ENCODE measurements around the gene ECE1.
A peak's percentile ranks its signal among the peaks of the same experiment; 100 is the strongest.

ECE1 gene

DNA sequence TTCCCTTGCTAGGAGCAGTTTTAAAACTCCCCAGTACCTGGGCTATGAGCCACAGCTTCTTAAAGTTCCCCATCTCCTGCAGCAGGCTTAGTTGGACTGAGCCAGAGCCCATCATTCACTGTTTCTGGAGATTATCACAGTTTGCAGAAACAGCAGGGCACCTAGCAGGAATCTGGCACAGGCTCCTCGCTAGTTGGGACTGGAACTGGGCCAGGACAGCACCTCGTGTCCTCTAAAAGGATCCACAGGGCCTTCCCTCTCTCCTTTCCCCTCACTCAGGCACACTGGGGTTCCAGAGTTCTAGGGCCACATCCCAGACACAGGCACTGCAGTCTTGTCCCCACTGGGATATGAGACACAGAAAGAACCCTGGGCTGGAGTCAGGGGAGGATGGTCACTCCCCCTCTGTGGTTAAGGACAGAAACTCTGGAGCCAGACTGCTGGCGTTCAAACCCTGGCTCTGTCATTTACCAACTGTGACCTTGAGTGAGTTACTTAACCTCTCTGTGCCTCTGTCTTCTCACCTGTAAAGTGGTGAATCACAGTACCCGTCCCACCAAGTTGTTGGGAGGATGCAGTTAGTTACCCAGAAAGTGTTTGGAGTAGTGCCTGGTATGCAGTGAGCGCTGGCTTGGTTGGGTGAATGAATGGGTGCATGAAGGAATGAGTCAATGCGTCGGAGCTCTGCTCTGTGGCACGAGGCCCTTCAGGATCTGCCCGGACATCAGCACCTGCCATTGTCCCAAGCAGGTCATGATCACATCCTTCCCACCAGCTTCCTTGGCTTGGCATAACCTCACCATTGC, 18.8 kb upstream of the ECE1 start:
- no peak for DNase-seq (ENCODE audit: low read depth in 1 of 2, low spot score in 1 of 2)

DNA sequence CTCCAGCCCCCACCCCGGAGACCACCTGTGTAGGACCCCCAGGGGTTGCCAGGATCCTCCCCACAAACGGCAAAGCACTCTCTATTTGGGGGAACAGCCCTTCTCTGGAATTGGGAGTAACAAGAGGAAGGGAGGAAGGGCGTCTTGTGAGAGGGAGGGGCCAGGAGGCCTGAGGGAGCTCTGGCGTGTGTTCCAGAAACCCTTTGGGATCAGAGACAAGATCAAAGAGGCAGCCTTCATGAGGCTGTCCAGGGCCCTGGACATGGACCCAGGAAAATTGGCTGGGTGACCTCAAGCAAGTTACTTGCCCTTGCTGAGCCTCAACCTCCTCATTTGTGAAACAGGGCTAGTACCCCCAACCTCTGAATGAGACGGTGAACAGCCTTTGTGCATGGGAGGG, 18.1 kb upstream of the ECE1 start:
- DNase-seq (ENCODE audit: low read depth in 1 of 2, low spot score in 1 of 2) = no peak

DNA sequence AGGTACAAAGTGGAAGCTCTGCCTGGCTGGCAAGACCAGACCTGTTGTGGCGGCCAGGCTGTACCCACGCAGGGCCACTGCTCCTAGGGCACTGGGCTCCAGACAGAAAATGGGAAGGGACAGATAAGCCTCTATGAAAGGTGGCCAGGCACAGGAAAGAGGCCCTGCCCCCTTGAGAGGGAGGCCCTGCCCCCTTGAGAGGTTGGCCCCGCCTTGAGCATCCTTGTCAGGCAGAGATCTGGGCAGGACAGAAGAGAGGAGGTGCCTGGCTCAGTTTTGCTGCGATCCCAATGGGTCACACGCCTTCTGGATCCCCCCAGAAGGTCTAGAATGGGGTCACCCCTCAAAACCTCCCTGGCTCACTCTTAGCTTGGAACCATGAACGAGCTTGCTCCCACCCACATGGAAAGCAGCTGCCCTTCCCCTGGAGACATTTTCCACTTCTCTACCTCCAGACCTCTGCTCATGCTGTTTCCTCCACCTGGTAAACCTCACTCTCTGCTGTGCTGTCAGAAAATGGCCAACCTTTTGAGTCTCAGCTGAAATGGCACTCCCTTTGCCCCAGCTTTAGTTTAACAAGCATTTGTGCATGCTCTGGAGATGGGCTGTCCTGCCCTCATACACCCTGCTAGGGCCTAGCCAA, 17.5 kb upstream of the ECE1 start:
- no peak for DNase-seq (ENCODE audit: low read depth in 1 of 2, low spot score in 1 of 2)

DNA sequence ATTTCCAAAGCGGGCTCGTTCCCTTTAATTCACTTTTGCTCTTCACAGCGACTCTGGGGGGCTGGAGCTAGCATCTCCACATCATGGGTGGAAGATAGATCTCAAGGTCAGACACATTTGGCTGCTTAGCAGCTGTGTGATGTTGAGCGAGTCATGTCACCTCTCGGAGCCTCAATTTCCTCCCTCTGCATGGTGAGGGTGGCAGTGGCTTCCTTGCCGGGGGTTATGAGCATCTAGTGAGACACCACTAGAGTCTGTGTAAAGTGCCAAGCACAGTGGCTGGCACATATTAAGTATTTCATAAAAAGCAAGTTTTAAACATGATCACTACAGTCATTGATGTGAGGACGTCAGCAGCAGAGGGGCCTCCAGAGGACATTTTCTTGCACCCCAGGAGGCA, 16.9 kb upstream of the ECE1 start:
- no peak for DNase-seq (ENCODE audit: low read depth in 1 of 2, low spot score in 1 of 2)

DNA sequence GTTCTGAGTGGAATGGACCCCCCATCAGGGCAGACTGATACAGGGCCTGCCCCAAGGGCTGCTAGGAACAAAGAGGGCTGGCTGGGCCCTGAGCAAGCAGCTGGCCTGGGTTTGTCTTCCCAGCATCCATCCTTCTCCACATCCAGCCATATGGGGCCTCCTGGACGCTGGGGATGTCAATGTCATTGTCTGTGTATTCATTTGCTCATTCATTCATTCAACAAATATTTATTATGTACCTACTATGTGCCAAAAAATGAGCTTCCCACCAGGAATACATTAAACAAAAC, 15.6 kb upstream of the ECE1 start:
- DNase-seq (ENCODE audit: low read depth in 1 of 2, low spot score in 1 of 2) = no peak

DNA sequence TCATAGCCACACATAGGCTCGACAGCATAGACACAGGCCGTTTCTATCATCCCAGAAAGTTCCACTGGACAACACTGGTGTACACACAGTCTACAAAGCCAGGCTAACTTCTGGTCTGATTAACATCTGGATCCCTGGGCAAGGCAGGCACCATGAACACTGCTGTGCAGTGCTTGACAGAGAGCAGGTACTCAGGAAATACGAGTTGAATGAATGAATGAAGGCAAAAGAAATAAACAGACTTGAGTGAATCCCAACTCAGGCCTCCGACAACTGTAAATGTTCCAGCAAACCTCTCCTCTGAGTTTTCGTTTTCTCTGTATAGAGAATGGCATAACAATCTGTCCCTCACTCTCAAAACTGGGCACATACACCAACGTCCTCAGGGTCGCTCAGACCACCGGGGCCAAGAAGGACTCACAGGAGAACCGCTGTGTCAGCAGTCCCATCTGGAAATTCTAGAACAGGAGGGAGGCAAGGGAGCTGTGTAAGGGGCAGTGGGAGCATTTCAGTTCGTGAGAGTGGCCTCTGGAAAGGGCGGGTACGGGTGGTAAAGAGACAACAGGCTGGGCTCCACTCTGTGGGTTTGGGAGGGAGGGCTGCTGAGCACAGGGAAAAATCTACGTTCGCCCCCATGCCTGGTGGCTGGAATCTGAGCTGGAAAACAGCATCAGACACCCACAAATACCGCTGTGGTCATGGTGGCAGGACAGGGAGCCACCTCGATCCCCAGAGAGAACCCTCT, 15.1 kb upstream of the ECE1 start:
- DNase-seq (ENCODE audit: low read depth in 1 of 2, low spot score in 1 of 2) = no peak

DNA sequence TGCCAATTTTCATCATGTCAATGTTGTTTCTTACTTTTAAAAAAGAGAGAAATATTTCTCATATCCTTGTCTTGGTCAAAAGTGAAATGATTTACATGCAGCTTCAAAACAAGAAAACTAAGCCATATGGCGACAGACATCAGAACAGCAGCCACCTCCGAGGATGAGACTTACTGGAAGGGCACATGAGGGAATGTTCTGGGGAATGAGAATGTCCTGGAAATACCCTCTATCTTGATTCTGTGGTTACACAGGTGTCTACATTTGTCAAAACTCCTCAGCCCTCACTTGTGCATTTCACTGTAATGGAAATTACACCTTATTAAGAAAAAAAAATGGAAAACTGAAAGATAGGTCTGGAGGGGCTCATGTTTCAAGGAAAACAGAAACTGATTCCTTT, 14.2 kb upstream of the ECE1 start:
- DNase-seq (ENCODE audit: low read depth in 1 of 2, low spot score in 1 of 2) = no peak

DNA sequence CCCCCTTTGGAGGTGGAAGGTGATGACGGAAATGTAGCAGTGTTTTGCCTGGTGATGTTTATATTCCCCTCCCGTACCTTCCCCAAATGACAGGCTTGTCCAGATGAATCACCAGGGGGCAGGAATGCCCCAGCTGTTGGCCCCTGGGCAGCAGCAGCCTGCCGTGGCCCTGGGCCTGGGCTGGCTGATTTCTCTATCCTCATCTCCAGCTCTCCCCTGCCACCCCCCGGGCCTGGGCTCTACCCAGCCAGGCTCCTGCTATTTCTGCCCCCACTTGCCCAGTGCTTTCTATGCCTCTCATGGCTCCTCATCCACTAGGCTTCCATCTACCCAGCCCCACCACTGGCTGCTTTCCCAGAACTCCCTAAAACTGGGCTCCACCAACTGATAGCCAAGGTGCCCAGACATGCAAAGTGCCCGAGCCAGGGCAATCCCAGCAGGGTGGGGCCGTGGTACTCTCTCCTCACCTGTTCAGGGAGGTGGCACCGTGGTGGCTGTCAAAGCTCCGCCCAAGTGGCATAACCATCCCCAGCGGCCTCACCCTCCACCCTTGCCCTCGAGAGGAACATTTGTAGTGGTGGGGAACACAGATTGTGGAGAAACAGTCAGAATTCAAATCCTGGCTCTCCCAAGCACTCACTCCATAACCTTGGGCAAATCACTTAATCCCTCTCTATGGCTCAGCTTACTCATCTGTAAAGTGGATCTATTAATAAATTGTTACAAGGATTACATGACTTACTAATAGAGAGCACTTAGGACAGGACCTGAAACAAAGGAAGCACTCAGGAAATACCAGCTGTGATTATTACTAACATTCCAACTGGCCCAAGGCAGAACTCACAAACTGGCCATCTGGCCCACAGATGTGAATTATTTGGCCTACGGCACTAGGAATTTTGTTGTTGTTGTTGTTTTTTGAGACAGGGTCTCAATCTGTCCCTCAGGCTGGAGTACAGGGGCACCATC, 12.8 kb upstream of the ECE1 start:
- no peak for DNase-seq (ENCODE audit: low read depth in 1 of 2, low spot score in 1 of 2)

DNA sequence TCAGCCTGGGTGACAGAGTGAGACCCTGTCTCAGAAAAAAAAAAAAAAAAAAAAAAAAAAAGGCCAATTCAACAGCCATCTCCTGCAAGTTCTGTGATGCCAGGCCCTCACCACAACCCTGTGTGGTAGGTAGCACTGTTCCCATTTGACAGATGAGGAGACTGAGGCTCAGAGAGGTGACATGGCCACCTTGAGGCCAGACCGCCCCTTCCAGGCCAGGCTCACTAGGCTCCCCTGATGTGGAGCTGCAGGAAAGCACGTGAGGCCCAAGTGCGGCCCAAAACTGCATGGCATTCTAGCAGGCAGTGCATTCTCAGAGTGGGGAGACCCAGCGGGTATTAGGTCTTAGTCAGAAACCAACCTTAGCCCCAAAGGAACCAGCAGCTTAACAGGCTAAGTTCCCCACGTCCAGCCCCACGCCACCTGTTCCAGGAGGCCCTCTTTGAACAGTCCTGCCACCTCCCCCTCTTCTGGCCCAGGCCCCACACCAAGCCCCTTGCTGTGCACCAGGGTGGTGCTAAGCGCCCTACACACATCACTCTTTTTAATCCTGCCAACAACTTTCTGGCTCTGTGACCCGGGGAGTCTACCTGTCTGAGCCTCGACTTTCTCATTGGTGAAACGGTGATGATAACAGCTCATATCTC, 11.7 kb upstream of the ECE1 start:
- no peak for DNase-seq (ENCODE audit: low read depth in 1 of 2, low spot score in 1 of 2)

DNA sequence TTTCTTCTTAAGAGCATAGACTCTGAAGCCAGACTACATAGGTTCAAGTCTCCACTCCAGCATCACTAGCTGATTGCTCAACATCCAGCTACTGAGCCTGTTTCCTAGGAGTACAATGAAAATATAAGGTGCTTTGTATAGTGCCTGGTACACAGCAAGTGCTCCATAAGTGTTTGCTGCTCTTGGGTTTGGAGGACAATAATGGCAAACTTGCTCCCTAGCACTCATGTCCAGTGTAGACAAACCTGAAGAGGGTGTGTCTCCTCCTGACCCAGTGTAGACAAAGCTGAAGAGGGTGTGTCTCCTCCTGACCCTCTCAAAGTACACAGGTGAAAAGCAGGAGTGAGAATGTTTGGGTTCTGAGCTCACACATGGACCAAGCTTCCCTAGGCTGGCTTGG, 10.5 kb upstream of the ECE1 start:
- no peak for DNase-seq (ENCODE audit: low read depth in 1 of 2, low spot score in 1 of 2)

DNA sequence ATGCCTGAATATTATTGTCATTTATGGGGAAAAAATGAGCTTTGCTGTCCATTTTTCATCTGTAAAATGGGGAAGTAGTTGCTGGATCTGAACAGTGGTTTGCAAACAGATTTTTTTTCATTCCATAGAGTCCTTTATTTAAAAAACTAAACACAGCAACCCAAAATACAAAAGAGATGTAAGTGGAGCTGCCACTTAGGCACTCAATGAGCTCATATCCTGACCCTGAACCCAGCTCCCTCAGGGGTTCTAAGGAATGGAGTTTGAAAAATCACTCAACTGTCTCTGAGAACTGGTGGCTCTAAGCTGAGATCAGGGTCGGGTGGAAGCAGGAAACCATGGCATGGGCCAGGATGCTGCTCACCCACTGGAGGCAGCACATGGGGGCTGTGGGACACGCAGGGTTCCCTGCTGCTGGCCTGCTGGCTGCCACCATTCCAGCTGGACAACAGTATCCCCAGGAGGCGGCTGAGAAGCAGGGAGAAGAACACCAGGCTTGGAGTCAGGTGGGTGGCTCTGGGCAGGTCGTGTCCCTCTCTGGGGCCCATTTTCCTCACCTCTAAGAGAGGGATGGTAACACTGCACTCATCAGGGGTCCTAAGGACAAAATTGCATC, 9.6 kb upstream of the ECE1 start:
- no peak for DNase-seq (ENCODE audit: low read depth in 1 of 2, low spot score in 1 of 2)

DNA sequence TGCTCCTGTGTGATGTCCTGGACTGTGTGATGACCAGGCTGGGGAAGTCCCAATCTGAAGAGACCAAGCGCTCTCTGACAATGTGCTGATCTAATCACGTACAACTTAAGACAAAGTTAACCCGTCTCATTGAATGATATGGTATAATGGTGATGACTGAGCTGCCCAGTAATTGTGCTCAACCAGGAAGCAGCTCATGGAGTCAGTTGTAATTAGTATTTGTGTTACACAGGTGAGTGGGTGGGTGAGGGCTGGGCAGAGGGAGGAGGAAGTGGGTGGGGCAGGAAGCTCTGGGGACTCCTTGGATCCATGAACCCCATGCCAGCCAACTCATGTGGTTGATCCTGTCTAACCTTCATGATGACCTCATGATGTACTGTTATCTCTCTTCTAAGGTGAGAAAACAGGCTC, 8.7 kb upstream of the ECE1 start:
- DNase-seq (ENCODE audit: low read depth in 1 of 2, low spot score in 1 of 2) = no peak

DNA sequence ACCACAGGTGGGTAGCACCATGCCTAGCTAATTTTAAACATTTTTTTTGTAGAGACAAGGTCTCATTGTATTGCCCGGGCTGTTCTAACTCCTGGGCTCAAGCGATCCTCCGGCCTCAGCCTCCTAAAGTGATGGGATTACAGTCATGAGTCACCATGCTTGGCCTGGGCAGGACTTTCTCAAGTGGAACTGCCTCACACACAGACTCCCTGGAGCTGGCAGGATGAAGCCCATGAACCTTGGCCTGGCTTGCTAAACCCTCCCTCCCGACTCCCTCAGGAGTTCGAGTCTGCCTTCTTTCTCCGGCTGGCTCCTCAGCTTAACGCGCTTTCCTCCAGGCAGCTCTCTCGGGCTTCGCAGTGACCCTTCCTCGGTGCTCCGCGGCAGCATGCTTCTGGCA, 7.7 kb upstream of the ECE1 start:
- no peak for DNase-seq (ENCODE audit: low read depth in 1 of 2, low spot score in 1 of 2)

DNA sequence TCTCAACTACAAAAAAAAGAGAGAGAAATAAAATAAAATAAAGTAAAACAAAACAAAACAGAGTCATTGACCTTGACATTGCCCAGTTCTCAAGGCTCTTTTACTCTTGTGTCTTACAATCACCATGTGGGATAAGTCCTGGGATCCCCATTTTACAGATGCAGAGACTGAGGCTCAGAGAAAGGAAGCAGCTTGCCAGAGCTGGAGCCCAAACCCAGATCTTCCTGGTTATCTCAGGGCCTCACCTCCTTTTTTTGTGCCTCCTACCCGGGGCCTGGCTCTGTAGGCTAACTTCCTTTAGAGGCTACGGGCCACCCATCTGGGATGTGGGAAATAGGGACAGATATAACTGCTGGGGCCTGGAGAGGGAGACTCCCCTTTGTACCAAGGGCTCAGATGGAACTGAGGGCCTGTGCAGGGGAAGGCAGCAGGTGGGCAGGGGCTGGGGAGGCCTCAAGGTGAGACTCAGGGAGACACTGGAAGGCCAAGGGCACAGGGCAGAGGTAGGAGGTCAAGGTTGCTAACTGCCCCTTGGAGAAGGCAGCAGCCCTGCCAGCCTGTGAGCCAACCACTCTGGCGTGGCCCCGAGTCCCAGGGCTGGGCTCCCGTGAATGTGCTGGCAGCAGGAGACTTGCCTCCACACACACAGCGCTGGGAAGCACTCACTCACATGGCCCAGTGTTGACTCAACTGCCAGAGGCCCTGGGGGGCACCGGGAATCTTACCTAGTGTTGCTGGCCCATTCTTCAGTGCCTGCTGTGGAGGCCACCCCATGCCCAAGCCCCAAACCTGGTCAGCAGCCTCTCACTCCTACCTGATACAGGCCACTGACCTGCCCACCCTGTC, 6.5 kb upstream of the ECE1 start:
- no peak for DNase-seq (ENCODE audit: low read depth in 1 of 2, low spot score in 1 of 2)

DNA sequence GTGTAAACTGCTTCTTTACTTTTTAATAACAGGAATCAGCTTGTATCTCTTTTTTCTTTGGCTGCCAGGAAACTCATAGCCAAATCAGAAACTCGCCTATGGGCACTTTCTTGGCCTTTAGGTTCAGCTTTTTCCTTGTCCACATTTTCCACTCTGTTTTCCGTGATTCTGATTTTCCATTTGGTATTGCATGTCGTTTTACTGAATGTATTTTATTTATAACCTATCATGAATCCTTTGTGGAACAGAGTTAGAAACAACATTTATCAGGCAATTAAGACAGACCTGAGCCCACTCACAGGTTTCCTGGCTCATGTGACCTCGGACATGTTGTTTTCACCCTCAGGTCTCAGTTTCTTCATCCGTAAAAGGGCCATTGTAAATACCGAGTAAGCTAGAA, 5.3 kb upstream of the ECE1 start:
- no peak for DNase-seq (ENCODE audit: low read depth in 1 of 2, low spot score in 1 of 2)

DNA sequence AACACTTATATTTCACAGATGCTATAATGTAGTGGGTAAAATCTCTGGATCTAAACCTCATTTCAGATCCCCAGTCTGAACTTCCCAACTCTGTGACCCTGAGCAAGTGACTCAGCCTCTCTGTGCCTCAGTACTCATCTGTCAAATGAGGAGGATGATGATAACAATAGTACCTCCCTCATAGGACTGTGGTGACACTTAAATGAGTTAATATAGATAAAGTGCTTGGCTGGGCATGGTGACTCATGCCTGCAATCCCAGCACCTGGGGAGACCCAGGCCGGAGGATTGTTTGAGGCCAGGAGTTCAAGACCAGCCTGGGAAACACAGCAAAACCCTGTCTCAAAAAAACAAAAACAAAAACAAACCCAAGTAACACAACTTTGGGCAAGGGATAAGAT, 4.7 kb upstream of the ECE1 start:
- peak in 1 of 2 donors; percentile 29 for DNase-seq (ENCODE audit: low read depth in 1 of 2, low spot score in 1 of 2)

DNA sequence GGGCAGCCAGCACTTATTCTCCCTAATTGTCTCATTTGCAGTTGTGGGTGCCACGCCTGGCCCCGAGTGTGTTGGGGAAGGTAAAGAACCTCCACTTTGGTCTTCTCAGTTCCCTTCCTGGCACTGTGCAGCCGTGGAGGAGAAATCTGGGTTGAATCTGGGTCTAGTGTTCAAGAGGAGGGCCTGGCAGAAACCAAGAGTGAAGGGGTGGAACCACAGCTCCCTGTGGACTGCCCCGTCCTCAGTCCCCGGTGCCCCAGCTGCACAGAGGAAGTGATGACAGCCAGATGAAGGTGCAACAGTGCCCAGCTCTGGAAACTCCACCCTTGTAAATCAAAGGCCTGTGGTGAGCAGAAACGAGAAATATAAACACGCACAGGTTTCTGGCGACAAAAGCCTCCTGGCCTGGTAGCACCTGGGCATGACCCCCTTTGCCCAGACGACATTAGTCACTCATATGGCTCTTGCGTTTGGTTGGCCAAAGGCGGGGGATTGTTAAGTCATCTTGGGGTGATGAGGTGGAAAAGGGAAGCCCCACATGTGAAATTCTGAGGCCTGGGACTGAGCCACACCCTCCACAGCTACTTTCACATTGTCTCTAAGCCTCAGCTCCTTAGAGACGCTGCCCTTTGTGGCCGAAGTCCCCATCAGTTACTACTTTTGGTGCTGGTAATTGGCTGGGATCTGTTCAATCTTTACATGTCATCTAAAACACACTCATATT, 4.2 kb upstream of the ECE1 start:
- DNase-seq (ENCODE audit: low read depth in 1 of 2, low spot score in 1 of 2) = peak; percentile 70 to 79

DNA sequence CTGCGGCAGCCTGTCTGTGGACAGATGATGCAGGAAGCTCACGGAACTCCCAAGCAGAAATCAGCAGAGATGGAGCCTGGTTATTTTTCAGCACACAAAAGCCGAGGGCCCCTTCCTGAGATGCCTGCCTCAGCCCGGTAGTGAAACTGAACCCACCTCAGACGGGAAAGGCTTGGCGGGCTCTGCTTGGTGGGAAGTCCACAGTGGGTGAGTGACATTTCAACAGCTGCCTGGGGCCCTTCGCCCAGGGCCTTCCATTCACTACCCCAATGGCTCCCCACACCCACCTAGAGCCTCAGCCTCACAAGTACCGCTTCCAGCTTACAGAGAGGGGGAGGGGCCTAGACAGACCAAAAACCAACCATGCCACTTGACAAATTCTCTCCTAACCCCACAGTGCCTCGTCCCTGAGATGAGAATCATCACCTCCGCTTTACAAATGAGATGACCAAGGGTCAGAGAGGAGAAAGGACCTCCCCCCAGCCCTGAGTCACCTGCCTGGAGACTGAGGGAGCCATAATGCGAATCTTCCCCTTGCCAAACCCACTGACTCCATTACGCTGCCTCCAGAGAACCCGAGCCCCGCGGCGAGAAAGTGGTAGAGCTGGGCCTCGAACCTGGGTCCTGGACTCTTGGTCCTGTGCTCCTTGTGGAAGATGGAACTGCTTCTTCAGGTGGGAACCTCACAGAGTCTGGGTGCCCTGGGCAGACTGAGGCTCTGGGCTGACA, 3.4 kb upstream of the ECE1 start:
- peak; percentile 20 to 52 for DNase-seq (ENCODE audit: low read depth in 1 of 2, low spot score in 1 of 2)

All from activated T-helper 1 cell treated with anti-CD3 and anti-CD28 coated beads, Interleukin-2, amount 50 U/mL, for 16 hours (primary cell).